Right renal pelvis (tissue), 4 donors: ENCODE data around the gene AMZ2. TPM values are rescaled to one million over a fixed set of nuclear protein-coding genes. Genes with fewer than 3 reads are reported as not detected.
"Not testable (repeated sequence)": the region's sequence is repeated elsewhere in the genome, so short reads cannot be mapped to it uniquely, and the experiment has no call there.

Experiments used
- DNase-seq, 4 donors: peaks; one replicate each; pipeline ENCODE4 v3.0.0-alpha.2; 2013; ENCODE audit warnings: low read depth in 4 of 4, low spot score in 3 of 4, missing footprints in 1 of 4
- polyA plus RNA-seq, 4 donors: library from polyadenylated mRNA; unstranded; fragments of 120-200 nt; gene quantifications; one replicate each; pipeline ENCODE4 v1.2.1, GENCODE V29; 2013; ENCODE audit not compliant: insufficient read length in 4 of 4

The AMZ2 gene
- polyA plus RNA-seq, 4 donors: 79.4 to 102 (median 96.4) TPM

GRCh38 chr17:68248199-68248825 lies 469 bp downstream of the AMZ2 start:
- DNase-seq: peak in 1 of 4 donors; percentile 43

- DNase-seq: no peak
These were observed 1.0 kb downstream of the AMZ2 start for GRCh38 chr17:68248891-68249290.

GRCh38 chr17:68249354-68249765 lies 1.5 kb downstream of the AMZ2 start:
- no peak for DNase-seq

- not testable (repeated sequence) for DNase-seq
These were observed 5.6 kb downstream of the AMZ2 start for GRCh38 chr17:68253426-68253825.

GRCh38 chr17:68255151-68255550 lies 7.3 kb downstream of the AMZ2 start:
- DNase-seq: no peak

GRCh38 chr17:68255731-68256538 lies 8.1 kb downstream of the AMZ2 start:
- no peak for DNase-seq

GRCh38 chr17:68256701-68257100 lies 8.9 kb downstream of the AMZ2 start:
- not testable (repeated sequence) for DNase-seq

GRCh38 chr17:68257934-68258333 lies 10.1 kb downstream of the AMZ2 start:
- DNase-seq: no peak

GRCh38 chr17:68258890-68259647 lies 11.2 kb downstream of the AMZ2 start:
- DNase-seq: not testable (repeated sequence)

- not testable (repeated sequence) for DNase-seq
These were observed 11.8 kb downstream of the AMZ2 start for GRCh38 chr17:68259648-68259951.

GRCh38 chr17:68260051-68260762 lies 12.4 kb downstream of the AMZ2 start:
- DNase-seq: no peak

GRCh38 chr17:68262467-68262866 lies 14.6 kb downstream of the AMZ2 start:
- DNase-seq: not testable (repeated sequence)

GRCh38 chr17:68263101-68263681 lies 15.3 kb downstream of the AMZ2 start:
- DNase-seq: not testable (repeated sequence)

GRCh38 chr17:68265833-68266232 lies 18.0 kb downstream of the AMZ2 start:
- not testable (repeated sequence) for DNase-seq

- DNase-seq: no peak
These were observed 25.9 kb downstream of the AMZ2 start for GRCh38 chr17:68273722-68274121.

GRCh38 chr17:68276339-68276738 lies 28.5 kb downstream of the AMZ2 start:
- DNase-seq: not testable (repeated sequence)

GRCh38 chr17:68277807-68278206 lies 30.0 kb downstream of the AMZ2 start:
- DNase-seq: no peak

- DNase-seq: not testable (repeated sequence)
These were observed 34.1 kb downstream of the AMZ2 start for GRCh38 chr17:68281965-68282364.

- no peak for DNase-seq
These were observed 40.5 kb downstream of the AMZ2 start for GRCh38 chr17:68288375-68288774.

GRCh38 chr17:68288804-68289203 lies 41.0 kb downstream of the AMZ2 start:
- no peak for DNase-seq
